ENCODE measurements around the gene GPR78.

Gene GPR78

DNA sequence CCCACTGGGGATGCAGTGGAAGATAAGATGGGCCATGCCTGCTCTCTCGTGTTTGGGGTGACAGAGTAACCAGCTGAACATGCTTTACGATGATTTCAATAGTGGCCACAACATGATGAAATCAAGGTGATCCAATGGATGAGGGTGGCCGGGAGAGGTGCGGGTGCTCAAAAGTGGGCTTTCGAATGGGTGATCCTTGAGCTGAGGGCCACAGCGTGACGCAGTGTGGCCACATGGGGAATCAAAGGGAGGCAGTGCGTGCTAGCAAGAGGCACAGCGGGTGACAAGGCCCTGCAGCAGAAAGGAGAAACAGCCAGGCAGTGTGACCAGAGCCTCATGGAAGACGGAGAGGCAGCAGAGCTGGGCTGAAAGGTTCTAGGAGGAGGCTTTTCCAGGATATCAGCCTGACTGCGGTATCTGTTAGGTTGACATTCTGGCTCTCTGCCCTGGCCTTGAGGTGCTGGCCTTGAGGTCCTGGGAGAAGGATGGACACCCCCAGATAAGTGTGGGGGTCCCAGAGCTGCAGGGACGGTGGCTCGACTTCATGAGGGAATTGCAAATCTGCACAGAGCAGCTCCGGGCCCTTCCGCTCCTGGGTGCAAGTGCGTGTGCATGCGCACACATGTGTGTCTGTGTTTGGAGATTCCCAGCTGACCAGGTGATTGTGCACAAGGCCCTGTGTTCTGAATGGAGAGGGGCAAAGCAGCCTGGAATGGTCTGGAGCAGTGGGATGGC is 38.0 kb upstream of the GPR78 start:
- no peak overlapping the region for H3K27ac ChIP-seq
- TF ChIP-seq, protein P1, sequence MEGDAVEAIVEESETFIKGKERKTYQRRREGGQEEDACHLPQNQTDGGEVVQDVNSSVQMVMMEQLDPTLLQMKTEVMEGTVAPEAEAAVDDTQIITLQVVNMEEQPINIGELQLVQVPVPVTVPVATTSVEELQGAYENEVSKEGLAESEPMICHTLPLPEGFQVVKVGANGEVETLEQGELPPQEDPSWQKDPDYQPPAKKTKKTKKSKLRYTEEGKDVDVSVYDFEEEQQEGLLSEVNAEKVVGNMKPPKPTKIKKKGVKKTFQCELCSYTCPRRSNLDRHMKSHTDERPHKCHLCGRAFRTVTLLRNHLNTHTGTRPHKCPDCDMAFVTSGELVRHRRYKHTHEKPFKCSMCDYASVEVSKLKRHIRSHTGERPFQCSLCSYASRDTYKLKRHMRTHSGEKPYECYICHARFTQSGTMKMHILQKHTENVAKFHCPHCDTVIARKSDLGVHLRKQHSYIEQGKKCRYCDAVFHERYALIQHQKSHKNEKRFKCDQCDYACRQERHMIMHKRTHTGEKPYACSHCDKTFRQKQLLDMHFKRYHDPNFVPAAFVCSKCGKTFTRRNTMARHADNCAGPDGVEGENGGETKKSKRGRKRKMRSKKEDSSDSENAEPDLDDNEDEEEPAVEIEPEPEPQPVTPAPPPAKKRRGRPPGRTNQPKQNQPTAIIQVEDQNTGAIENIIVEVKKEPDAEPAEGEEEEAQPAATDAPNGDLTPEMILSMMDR (conservative IDR thresholded peaks at IDR 0.05) = no peak
- TF ChIP-seq ZFX (IDR thresholded peaks at IDR 0.05) = no peak

DNA sequence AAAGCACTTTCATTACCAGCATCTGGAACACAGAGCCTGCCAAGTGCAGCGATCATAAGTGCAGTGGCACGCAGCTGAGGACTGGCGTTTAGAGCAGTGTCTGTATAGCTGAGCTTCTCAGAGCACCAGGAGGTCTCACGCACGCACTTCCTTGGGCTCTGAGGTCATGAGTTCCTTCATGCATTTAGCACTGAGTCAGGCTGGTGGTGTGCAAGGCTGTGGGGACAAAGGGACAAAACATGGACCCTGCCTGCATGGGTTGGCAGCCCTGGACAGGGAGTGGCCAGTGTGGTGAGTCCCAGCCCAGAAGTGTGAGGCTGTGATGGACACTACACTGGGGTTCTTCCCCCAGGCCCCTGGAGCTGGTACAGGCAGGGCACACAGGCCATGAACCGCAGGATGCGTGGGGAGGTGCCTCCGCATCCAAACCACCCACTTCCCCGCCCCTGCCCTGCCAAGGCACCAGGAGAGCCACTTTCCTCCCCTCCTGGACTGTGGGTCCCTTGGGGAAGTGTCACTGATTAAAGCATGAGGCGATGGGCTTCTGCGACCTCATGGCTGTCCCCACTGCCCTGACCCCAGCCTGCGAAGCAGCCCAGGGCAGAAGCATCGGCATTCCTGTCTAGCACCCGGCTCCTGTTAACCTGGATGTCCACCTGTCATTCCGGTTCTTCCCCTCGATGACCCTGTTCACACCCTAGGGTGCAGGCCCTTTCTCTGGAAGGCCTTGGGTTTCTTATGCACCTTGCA is 37.2 kb upstream of the GPR78 start:
- no peak for TF ChIP-seq ZFX (IDR thresholded peaks at IDR 0.05)
- TF ChIP-seq, protein P1 (conservative IDR thresholded peaks at IDR 0.05) = no peak
- H3K27ac ChIP-seq = no peak overlapping the region

DNA sequence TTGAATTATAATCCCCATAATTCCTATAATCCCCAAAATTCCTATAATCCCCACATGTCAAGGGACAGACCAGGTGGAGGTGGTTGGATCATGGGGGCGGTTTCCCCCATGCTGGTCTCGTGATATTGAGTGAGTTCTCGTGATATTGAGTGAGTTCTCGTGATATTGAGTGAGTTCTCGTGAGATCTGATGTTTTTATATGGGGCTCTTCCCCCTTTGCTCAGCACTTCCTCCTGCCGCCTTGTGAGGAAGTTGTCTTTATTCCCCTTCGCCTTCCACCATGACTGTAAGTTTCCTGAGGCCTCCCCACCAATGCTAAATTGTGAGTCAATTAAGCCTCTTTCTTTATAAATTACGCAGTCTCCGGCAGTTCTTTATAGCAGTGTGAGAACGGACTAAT is 36.6 kb upstream of the GPR78 start:
- TF ChIP-seq, protein P1 (conservative IDR thresholded peaks at IDR 0.05) = no peak
- no peak for TF ChIP-seq ZFX (IDR thresholded peaks at IDR 0.05)
- no peak overlapping the region for H3K27ac ChIP-seq

DNA sequence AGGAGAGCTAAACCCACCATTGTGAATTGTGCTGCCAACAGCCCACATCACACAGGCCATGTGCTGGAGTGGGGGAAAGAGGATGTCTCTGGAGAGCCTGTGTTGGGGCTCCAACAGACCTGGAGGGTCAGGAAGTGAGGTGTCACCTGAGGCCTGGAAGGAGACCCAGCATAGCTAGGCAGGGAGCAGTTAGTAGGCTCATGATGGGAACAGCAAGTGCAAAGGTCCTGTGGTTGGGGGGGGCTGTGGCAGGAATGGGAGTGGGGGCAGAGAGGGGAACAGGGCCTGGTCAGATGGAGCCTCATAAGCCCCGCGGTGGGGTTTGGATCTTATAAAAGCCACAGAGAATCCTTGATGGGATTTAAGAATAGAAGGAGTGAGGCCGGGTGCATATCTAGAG is 35.9 kb upstream of the GPR78 start:
- H3K27ac ChIP-seq = no peak overlapping the region
- TF ChIP-seq, protein P1 (conservative IDR thresholded peaks at IDR 0.05) = no peak
- no peak for TF ChIP-seq ZFX (IDR thresholded peaks at IDR 0.05)

DNA sequence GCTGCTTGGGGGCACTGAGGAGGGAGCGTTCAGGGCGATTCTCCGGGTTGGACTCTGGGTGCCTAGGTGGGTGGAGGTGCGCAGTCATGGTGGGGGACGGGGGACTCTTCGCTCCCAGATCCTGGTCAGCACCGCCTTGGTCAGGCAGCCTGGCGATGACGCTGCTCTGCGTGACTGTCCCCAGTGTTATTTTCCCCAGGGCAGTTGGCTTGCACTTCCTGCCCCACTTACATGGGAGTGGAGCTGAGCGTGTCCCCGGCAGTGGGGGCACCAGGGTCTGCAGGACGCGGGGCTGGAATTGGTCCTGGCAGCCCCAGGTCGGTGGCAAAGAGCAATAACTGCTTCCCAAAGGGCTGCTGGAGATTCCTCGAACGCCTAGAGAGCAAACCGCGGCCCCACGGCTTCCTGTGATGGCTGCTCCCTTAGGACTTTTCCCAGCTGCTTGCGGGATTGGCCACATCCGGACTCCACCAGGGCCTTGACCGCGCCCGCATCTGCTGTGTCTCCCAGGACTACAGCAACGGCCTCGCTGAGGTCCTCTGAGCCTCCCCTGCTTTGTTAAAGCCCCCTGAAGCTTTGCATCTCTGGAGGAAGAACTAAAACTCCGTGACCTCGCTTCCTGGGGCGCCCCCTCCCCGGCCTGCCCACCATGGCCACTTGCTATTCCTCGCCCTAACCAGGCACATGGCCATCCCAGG is 35.3 kb upstream of the GPR78 start:
- TF ChIP-seq ZFX (IDR thresholded peaks at IDR 0.05) = no peak
- TF ChIP-seq, protein P1 (conservative IDR thresholded peaks at IDR 0.05) = no peak

DNA sequence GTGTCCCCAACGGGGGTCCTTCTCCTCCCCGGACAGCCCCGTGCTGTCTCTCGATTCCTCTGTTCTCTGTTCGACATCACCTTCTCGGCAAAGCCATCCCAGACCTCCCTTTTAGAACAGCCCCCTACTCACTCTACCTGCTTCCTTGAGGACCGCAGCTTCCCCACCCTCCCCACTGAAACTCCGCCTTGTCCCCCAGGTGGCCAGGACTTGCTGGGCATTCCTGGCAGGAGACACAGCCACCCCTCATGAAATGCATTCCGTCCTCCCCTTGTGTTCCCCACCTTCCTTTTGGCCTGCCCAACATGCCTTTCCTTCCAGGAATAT is 34.8 kb upstream of the GPR78 start:
- no peak for TF ChIP-seq ZFX (IDR thresholded peaks at IDR 0.05)
- TF ChIP-seq, protein P1 (conservative IDR thresholded peaks at IDR 0.05) = no peak
- H3K27ac ChIP-seq = no peak overlapping the region

More for the DNA sequence above, 35.3 kb upstream of the GPR78 start:
- no peak overlapping the region for H3K27ac ChIP-seq

DNA sequence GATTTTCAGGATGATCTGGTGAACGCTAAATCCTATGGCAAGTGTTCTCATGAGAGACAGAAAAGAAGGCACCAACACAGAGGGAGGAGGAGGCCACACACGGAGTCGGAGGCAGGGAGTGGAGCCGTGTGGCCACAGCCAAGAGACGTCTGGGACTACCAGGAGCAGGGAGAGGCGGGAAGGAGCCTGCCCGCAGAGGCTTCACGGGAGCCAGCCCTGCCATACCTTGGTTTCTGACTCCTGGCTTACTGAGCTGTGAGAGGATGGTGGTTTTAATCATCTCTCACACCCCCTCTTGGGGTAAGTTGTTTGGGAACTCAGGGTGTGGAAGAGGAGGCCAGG is 33.5 kb upstream of the GPR78 start:
- H3K27ac ChIP-seq = no peak overlapping the region
- TF ChIP-seq, protein P1 (conservative IDR thresholded peaks at IDR 0.05) = no peak
- no peak for TF ChIP-seq ZFX (IDR thresholded peaks at IDR 0.05)
